T-cell (primary cell): ENCODE measurements around the gene EIF4G1. TPM values are rescaled to one million over a fixed set of nuclear protein-coding genes. Genes with fewer than 3 reads are reported as not detected.
"Not testable (repeated sequence)": the region's sequence is repeated elsewhere in the genome, so short reads cannot be mapped to it uniquely, and the experiment has no call there.

Source experiments
- ATAC-seq, 4 experiments: fragments of 200-7000 bp in 3 of 4; fragments of 150-1000 bp in 1 of 4; cut with Tn5 transposase; replicated peaks in 1 of 4; 1 replicate in 3 of 4; 2 replicates in 1 of 4; pipeline ENCODE4 v1.10.0; 2021; ENCODE audit warnings: moderate library complexity in 3 of 4, mild to moderate bottlenecking in 2 of 4, moderate number of reproducible peaks in 1 of 4
- CTCF ChIA-PET, 2 donors: fragments of 300-600 bp; sonication (Branson Sonifier 250); formaldehyde crosslinking; loops; one replicate each; lab custom pipeline; 2022; ENCODE audit warnings: antibody characterized with exemption in 2 of 2; lab: Charles Lee
- POLR2A ChIA-PET, 2 donors: fragments of 300-600 bp; sonication (Branson Sonifier 250); formaldehyde crosslinking; loops; one replicate each; lab custom pipeline; 2022; ENCODE audit warnings: antibody characterized with exemption in 2 of 2; lab: Charles Lee
- DNase-seq, 35 experiments: peaks; one replicate each; pipeline versions ENCODE4 v3.0.0 to v3.0.0-alpha.2; 2013 to 2023
- H3K27ac ChIP-seq: one replicate; pipeline ENCODE4 v1.5.1; 2013; ENCODE audit warnings: low read length
- H3K27me3 ChIP-seq, 2 experiments: replicated peaks in 1 of 2; 1 replicate in 1 of 2; 2 replicates in 1 of 2; pipeline versions ENCODE4 v1.6.1 to v1.7.0; 2013; ENCODE audit warnings: low read length in 1 of 2, mixed read lengths in 1 of 2; ENCODE audit not compliant: control insufficient read depth in 2 of 2, insufficient read depth in 2 of 2; ENCODE audit errors: extremely low read depth in 1 of 2
- H3K36me3 ChIP-seq, 2 donors: 1 replicate in 1 of 2; 2 replicates in 1 of 2; pipeline versions ENCODE4 v1.6.1 to v1.7.0; 2013; ENCODE audit warnings: low read length in 1 of 2; ENCODE audit not compliant: control insufficient read depth in 2 of 2, insufficient read depth in 1 of 2; ENCODE audit errors: extremely low read depth in 1 of 2
- H3K4me1 ChIP-seq, 2 experiments: 1 replicate in 1 of 2; 2 replicates in 1 of 2; pipeline versions ENCODE4 v1.6.1 to v1.7.0; 2013; ENCODE audit warnings: low read length in 2 of 2, mixed read lengths in 1 of 2; ENCODE audit not compliant: insufficient read depth in 2 of 2, control insufficient read depth in 1 of 2; ENCODE audit errors: extremely low read depth in 1 of 2
- H3K4me3 ChIP-seq, 2 donors: 1 replicate in 1 of 2; 2 replicates in 1 of 2; pipeline versions ENCODE4 v1.5.1 to v1.7.0; 2013; ENCODE audit warnings: mild to moderate bottlenecking in 2 of 2, low read length in 1 of 2, moderate library complexity in 1 of 2; ENCODE audit not compliant: control insufficient read depth in 1 of 2; ENCODE audit errors: extremely low read depth in 1 of 2
- H3K9me3 ChIP-seq: 2 replicates; pipeline ENCODE4 v1.7.0; 2013
- H3K27ac Mint-ChIP-seq, 2 donors: one replicate each; pipeline ENCODE4 v1.8.0; 2020 to 2021; ENCODE audit warnings: mild to moderate bottlenecking in 2 of 2, mixed read lengths in 2 of 2
- H3K27me3 Mint-ChIP-seq, 2 donors: one replicate each; pipeline ENCODE4 v1.8.0; 2021 to 2022; ENCODE audit warnings: mixed read lengths in 2 of 2
- H3K36me3 Mint-ChIP-seq: one replicate; pipeline ENCODE4 v1.8.0; 2021; ENCODE audit warnings: mixed read lengths
- H3K4me1 Mint-ChIP-seq, 3 donors: one replicate each; pipeline ENCODE4 v1.8.0; 2020 to 2022; ENCODE audit warnings: mixed read lengths in 3 of 3, mild to moderate bottlenecking in 1 of 3
- H3K4me3 Mint-ChIP-seq, 3 donors: one replicate each; pipeline ENCODE4 v1.8.0; 2020 to 2022; ENCODE audit warnings: mild to moderate bottlenecking in 3 of 3, mixed read lengths in 3 of 3, moderate library complexity in 3 of 3
- H3K9me3 Mint-ChIP-seq, 3 donors: one replicate each; pipeline ENCODE4 v1.8.0; 2020 to 2022; ENCODE audit warnings: mixed read lengths in 3 of 3
- WGBS: methylation state at CpG from one replicate; pipeline ENCODE4 v1.1.5; 2013; ENCODE audit warnings: missing lambda C conversion rate; ENCODE audit not compliant: insufficient coverage; 5-methylcytosine and 5-hydroxymethylcytosine counted together
- total RNA-seq, 35 experiments: library from RNA in 6 of 35; stranded (reverse) in 6 of 35; fragments of 120-200 nt in 1 of 35; gene quantifications; one replicate each; pipeline versions ENCODE4 v1.2.1 to v1.2.4 and lab custom pipeline; 2013 to 2026

EIF4G1 gene
- total RNA-seq, 5 donors from 2014 or later (not counting 1 experiment from before 2014, with no cell fraction given) = 232 to 290 (median 271) TPM

DNA sequence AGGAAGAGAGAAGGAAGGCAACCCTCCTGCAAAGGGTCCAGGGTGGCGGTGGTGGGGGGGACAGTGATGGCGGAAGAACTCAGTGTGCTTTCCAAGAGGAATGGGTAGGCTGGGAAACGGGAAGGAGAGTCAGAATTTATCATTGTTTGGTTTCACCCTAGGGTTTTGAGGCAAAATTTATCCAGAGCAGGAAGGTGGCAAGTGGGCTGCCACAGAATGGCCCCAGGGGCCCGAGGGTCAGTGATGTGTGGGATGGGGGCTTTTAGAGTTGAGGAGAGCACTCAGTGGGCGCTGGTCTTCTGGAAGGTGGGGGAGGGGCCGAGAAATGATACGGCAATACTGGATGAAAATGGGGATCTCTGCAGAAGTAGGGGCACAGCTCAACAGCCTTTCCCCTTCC lies 23.6 kb downstream of the EIF4G1 start:
- ChIA-PET CTCF (no interaction called here), POLR2A (interaction anchor here in 1 of 2 donors (0.7 kb wide), 1 partner anchor 44 kb away, joined by 3 read pairs; no protein-coding TSS in a partner anchor)
- Mint-ChIP-seq H3K9me3 (no peaks in the 10 kb centered on the region), H3K36me3 (peaks cover 19% of the 10 kb centered on the region), H3K27ac (peak overlapping the region in 1 of 2 donors; percentile 34), H3K27me3 (no peaks in the 10 kb centered on the region), H3K4me3 (peak overlapping the region; percentile 22 to 87 (median 29)), H3K4me1 (peaks cover 45 to 47% (median 46%) of the 10 kb centered on the region in 3 donors)
- ATAC-seq = no peak
- WGBS = 90% methylated on average over 2 of the region's 7 CpGs
- Histone ChIP-seq H3K27me3 (peaks cover 0 to 8% of the 10 kb centered on the region in 2 experiments), H3K36me3 (peaks cover 6 to 25% of the 10 kb centered on the region in 2 donors), H3K4me3 (no peak overlapping the region), H3K4me1 (peaks cover 6 to 36% of the 10 kb centered on the region in 2 experiments), H3K9me3 (no peaks in the 10 kb centered on the region), H3K27ac (no peak overlapping the region)
- DNase-seq = no peak

DNA sequence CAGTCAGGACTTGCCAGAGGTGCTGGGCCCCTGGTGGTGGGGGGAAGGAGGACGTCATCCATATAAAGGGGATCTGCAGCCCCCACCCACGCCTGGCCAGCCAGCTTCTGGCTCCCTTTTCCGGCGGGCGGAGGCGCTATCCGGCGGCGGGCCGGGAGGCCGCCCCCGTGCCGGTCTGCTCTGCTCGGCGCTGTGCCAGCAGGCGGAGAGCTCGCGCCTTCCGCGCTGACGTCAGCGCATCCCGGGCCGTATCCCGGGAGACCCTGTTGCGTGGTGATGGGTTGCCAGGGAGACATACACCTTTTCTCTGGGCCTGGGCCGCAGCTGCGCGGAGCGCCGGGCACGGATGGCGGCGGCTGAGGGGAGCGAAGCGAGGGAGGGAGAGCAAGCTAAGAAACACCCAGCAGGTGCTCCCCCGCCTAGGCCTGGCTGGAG lies 24.1 kb downstream of the EIF4G1 start:
- Mint-ChIP-seq H3K27ac (no peak overlapping the region), H3K4me1 (peaks cover 39 to 42% (median 41%) of the 10 kb centered on the region in 3 donors), H3K9me3 (no peaks in the 10 kb centered on the region), H3K36me3 (peaks cover 17% of the 10 kb centered on the region), H3K4me3 (peak overlapping the region in 1 of 3 donors; percentile 87), H3K27me3 (no peaks in the 10 kb centered on the region)
- 72% methylated on average over 33 of the region's 37 CpGs for WGBS
- ChIA-PET CTCF (interaction anchor here in 1 of 2 donors (0.5 kb wide), 1 partner anchor 26 kb away, joined by 4 read pairs; no protein-coding TSS in a partner anchor), POLR2A (no interaction called here)
- Histone ChIP-seq H3K36me3 (peaks cover 7 to 19% of the 10 kb centered on the region in 2 donors), H3K27ac (no peak overlapping the region), H3K4me3 (no peak overlapping the region), H3K27me3 (peaks cover 0 to 8% of the 10 kb centered on the region in 2 experiments), H3K9me3 (no peaks in the 10 kb centered on the region), H3K4me1 (peaks cover 6 to 36% of the 10 kb centered on the region in 2 experiments)
- DNase-seq (peak in 2 of 35 experiments; percentile 15 to 36), ATAC-seq (no peak)

DNA sequence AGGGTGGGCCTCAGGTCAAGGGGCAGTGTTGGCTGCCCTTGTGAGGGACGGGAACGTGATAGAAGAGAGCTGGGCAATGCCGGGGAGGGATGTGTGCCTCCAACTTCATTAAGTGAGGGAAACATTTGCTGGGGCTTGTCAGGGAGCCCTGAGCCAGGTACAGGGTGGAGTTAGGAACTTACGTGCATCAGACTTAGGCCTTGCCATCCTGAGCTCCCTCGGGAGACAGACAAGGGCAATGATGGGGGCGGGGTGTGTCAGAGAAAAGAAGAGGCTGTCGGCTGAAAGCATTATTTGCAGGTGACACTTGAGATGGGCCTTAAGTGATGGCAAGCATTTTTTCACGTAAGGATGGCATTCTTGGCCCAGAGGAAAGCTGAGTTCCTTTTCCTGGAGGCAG lies 24.6 kb downstream of the EIF4G1 start:
- Mint-ChIP-seq H3K4me1 (peaks cover 34 to 37% (median 36%) of the 10 kb centered on the region in 3 donors), H3K9me3 (no peaks in the 10 kb centered on the region), H3K27ac (no peak overlapping the region), H3K36me3 (peaks cover 12% of the 10 kb centered on the region), H3K27me3 (no peaks in the 10 kb centered on the region), H3K4me3 (peak overlapping the region in 1 of 3 donors; percentile 87)
- DNase-seq (no peak), ATAC-seq (no peak)
- CTCF ChIA-PET = interaction anchor here in 1 of 2 donors (0.5 kb wide), 1 partner anchor 25 kb away, joined by 4 read pairs; no protein-coding TSS in a partner anchor
- Histone ChIP-seq H3K9me3 (no peaks in the 10 kb centered on the region), H3K4me1 (peaks cover 6 to 36% of the 10 kb centered on the region in 2 experiments), H3K27me3 (peaks cover 0 to 8% of the 10 kb centered on the region in 2 experiments), H3K4me3 (no peak overlapping the region), H3K36me3 (peaks cover 9 to 14% of the 10 kb centered on the region in 2 donors), H3K27ac (no peak overlapping the region)
- 90% methylated on average over 8 of the region's 8 CpGs for WGBS
- POLR2A ChIA-PET = no interaction called here

DNA sequence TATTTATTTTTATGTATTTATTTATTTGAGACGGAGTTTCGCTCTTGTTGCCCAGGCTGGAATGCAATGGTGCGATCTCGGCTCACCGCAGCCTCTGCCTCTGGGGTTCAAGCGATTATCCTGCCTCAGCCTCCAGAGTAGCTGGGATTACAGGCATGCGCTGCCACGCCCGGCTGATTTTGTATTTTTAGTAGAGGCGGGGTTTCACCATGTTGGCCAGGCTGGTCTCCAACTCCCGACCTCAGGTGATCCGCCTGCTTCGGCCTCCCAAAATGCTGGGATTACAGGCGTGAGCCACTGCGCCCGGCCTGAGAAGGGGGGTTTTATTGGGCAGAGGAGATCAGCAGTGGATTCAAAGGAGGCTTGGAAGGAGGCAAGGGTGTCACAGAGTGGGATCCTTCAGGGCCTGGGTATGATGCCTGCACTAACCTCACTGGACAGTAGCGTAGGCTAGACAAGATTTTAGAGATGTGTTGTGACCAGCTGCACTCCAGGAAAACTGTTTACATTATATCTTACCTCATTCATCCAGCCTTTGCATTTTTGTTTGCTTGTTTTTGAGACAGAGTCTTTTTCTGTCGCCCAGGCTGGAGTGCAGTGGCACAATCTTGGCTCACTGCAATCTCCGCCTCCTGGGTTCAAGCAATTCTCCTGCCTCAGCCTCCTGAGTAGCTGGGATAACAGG lies 25.2 kb downstream of the EIF4G1 start:
- peaks cover 6 to 36% of the 10 kb centered on the region in 2 experiments for H3K4me1 ChIP-seq
- DNase-seq, H3K4me3 ChIP-seq, POLR2A ChIA-PET, H3K27ac ChIP-seq, H3K27me3 Mint-ChIP-seq, H3K4me3 Mint-ChIP-seq, H3K9me3 ChIP-seq, CTCF ChIA-PET, H3K9me3 Mint-ChIP-seq, H3K27me3 ChIP-seq, ATAC-seq, H3K27ac Mint-ChIP-seq, H3K36me3 ChIP-seq: not testable (repeated sequence)
- WGBS = 99% methylated on average over 11 of the region's 19 CpGs
- peaks cover 10% of the 10 kb centered on the region for H3K36me3 Mint-ChIP-seq
- H3K4me1 Mint-ChIP-seq = peaks cover 28 to 31% (median 31%) of the 10 kb centered on the region in 3 donors

DNA sequence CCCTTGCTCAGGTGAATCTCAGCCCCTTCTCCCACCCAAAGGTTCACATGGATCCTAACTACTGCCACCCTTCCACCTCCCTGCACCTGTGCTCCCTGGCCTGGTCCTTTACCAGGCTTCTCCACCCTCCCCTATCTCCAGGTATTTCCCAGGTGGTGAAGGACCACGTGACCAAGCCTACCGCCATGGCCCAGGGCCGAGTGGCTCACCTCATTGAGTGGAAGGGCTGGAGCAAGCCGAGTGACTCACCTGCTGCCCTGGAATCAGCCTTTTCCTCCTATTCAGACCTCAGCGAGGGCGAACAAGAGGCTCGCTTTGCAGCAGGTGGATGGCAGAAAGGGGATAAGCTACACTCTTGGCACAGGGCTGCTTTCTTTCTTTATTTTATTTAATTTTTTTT lies 27.5 kb downstream of the EIF4G1 start:
- CTCF ChIA-PET = no interaction called here
- H3K9me3 Mint-ChIP-seq = no peaks in the 10 kb centered on the region
- WGBS = no CpG with 5 or more reads among the region's 7 CpGs
- peaks cover 0 to 8% of the 10 kb centered on the region in 2 experiments for H3K27me3 ChIP-seq
- peaks cover 10% of the 10 kb centered on the region for H3K36me3 Mint-ChIP-seq
- H3K36me3 ChIP-seq = peaks cover 0 to 7% of the 10 kb centered on the region in 2 donors
- H3K27me3 Mint-ChIP-seq = no peaks in the 10 kb centered on the region
- no peaks in the 10 kb centered on the region for H3K9me3 ChIP-seq
- H3K4me3 Mint-ChIP-seq = no peak overlapping the region
- POLR2A ChIA-PET = no interaction called here
- no peak overlapping the region for H3K27ac ChIP-seq
- peaks cover 14 to 16% (median 15%) of the 10 kb centered on the region in 3 donors for H3K4me1 Mint-ChIP-seq
- no peak overlapping the region for H3K4me3 ChIP-seq
- ATAC-seq (no peak), DNase-seq (no peak)
- peaks cover 3 to 16% of the 10 kb centered on the region in 2 experiments for H3K4me1 ChIP-seq
- H3K27ac Mint-ChIP-seq = no peak overlapping the region

DNA sequence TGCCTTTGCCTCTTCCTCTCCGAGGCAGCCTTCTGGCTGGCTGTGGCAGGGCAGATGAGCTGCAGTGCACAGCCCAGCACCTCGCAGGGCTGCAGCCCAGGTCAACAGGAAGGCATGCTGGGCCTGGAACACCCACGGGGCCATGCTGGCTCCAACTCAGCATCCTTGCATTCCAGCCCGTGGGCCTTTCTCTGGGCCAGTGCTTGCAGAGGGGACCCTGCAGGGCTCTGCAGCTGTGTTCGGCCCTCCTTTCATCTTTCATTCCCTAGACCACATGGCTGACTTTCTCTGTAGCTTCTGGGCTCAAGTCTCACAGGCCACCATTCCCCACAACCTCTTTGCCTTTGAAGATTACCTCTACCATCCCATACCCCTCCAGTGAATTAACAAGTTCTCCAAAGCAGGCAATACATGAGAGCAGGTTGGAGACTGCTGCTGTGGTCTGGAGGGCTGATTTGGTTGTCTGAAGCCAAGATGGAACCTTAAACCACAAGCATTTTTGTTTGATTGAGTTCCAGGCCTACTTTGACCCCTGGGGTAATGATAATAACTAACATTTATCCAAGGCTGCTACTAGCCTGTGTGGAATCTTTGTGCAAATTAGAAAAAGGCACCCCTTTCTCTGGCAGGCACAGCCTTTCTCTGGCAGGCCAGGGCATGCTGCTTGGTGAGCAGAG lies 28.9 kb downstream of the EIF4G1 start:
- no peaks in the 10 kb centered on the region for H3K9me3 ChIP-seq
- peaks cover 0 to 7% of the 10 kb centered on the region in 2 donors for H3K36me3 ChIP-seq
- Mint-ChIP-seq H3K36me3 (peaks cover 10% of the 10 kb centered on the region), H3K27me3 (no peaks in the 10 kb centered on the region), H3K4me1 (peaks cover under 1 to 2% (median 2%) of the 10 kb centered on the region in 3 donors), H3K27ac (no peak overlapping the region), H3K4me3 (no peak overlapping the region), H3K9me3 (no peaks in the 10 kb centered on the region)
- no peak overlapping the region for H3K27ac ChIP-seq
- POLR2A ChIA-PET = no interaction called here
- DNase-seq (no peak), ATAC-seq (no peak)
- 86% methylated on average over 5 of the region's 5 CpGs for WGBS
- CTCF ChIA-PET = interaction anchor here (0.6 to 0.9 kb wide), 2 partner anchors 13 to 355 kb away, joined by 3 to 6 read pairs; no protein-coding TSS in a partner anchor
- H3K4me1 ChIP-seq = peaks cover 0 to 5% of the 10 kb centered on the region in 2 experiments
- no peak overlapping the region for H3K4me3 ChIP-seq
- H3K27me3 ChIP-seq = peaks cover 0 to 4% of the 10 kb centered on the region in 2 experiments
